Heart left ventricle (tissue), 16 donors: ENCODE data around the gene C2CD4B. TPM values are rescaled to one million over a fixed set of nuclear protein-coding genes. Genes with fewer than 3 reads are reported as not detected.

ENCODE experiments used
- ATAC-seq, 4 donors: fragments of 200-7000 bp; cut with Tn5 transposase; one replicate each; pipeline ENCODE4 v1.9.1; 2020 to 2022; ENCODE audit warnings: moderate library complexity in 4 of 4, mild to moderate bottlenecking in 3 of 4, moderate number of reproducible peaks in 1 of 4
- DNase-seq, 5 donors: peaks; one replicate each; pipeline ENCODE4 v3.0.0-alpha.2; 2020
- H3K27ac ChIP-seq, 12 donors: fragments of 200-600 bp; sonication (generic) in 4 of 12; one replicate each; pipeline versions ENCODE4 v1.5.0 to v1.8.0; 2016 to 2022; ENCODE audit warnings: mild to moderate bottlenecking in 2 of 12
- H3K27me3 ChIP-seq, 9 donors: fragments of 200-600 bp; sonication (generic) in 2 of 9; one replicate each; pipeline versions ENCODE4 v1.5.1 to v1.8.0; 2016 to 2022; ENCODE audit warnings: mild to moderate bottlenecking in 3 of 9
- H3K36me3 ChIP-seq, 9 donors: fragments of 200-600 bp; sonication (generic) in 2 of 9; one replicate each; pipeline versions ENCODE4 v1.5.0 to v1.8.0; 2018 to 2022; ENCODE audit warnings: mild to moderate bottlenecking in 2 of 9
- H3K4me1 ChIP-seq, 12 donors: fragments of 200-600 bp; sonication (generic) in 4 of 12; one replicate each; pipeline versions ENCODE4 v1.5.0 to v1.8.0; 2016 to 2022; ENCODE audit warnings: mild to moderate bottlenecking in 3 of 12
- H3K4me3 ChIP-seq, 12 donors: fragments of 200-600 bp; sonication (generic) in 4 of 12; one replicate each; pipeline versions ENCODE4 v1.5.0 to v1.8.0; 2017 to 2022; ENCODE audit warnings: mild to moderate bottlenecking in 9 of 12, moderate library complexity in 4 of 12
- H3K9me3 ChIP-seq, 12 donors: fragments of 200-600 bp; sonication (generic) in 4 of 12; one replicate each; pipeline versions ENCODE4 v1.5.0 to v1.8.0; 2016 to 2022; ENCODE audit warnings: mild to moderate bottlenecking in 1 of 12
- POLR2A ChIP-seq, 2 donors: fragments of 450-650 bp; IDR thresholded peaks; one replicate each; pipeline ENCODE4 v1.6.1; 2017; ENCODE audit warnings: antibody characterized with exemption in 2 of 2, mild to moderate bottlenecking in 2 of 2, moderate library complexity in 2 of 2
- WGBS, 4 donors: extraction: QIAGEN DNeasy Blood & Tissue Kit in 2 of 4; methylation state at CpG; one replicate each; pipeline versions ENCODE4 v1.1.5 to v1.1.7; 2013 to 2018; 5-methylcytosine and 5-hydroxymethylcytosine counted together
- intact Hi-C, 10 donors: fragments of 100-400 bp; cut with DNase I; formaldehyde crosslinking; loops; one replicate each; pipeline versions ENCODE4 v1.11.1 to v1.14.2; 2022
- polyA plus RNA-seq, 2 donors: library from polyadenylated mRNA; stranded (reverse); fragments of 200-250 nt; gene quantifications; one replicate each; pipeline ENCODE4 v1.2.3, GENCODE V29; 2013
- total RNA-seq, 9 donors: library from RNA; depleted of rRNA in 2 of 9; stranded (reverse); fragments of >200 nt in 2 of 9; fragmentation: NEBNext Ultra II Directional in 3 of 9; extraction: Animal tissue kit (Norgen Biotek cat#: 25700) in 3 of 9; gene quantifications; one replicate each; pipeline versions ENCODE4 v1.1.0 to v1.2.4, GENCODE V29; 2016 to 2023
- TF ChIP-seq, protein P1 (sequence below), 12 donors: fragments of 200-600 bp; sonication (generic) in 4 of 12; IDR thresholded peaks; one replicate each; pipeline versions ENCODE4 v1.5.0 to v1.8.0; 2018 to 2022; ENCODE audit warnings: antibody characterized with exemption in 12 of 12, mild to moderate bottlenecking in 5 of 12
- donor health status: ischemic (EF 13 %, LVEDD 7.1; RV severe dilation, severe dysfunction).
- donor health status: healthy with polysubstance abuse.
- donor health status: DM: no; HTN: yes; CAD: no.
- donor health status: DM: no; HTN: no; CAD: no.
- donor health status: ischemic (EF 25% LVEDD 6.9; RV normal size, moderate dysfunction).
- donor health status: ischemic (EF 25% LVEDD 5.7; RV mildly dilated, moderate dysfunction).
- donor health status: healthy.
- donor health status: DM: yes; HTN: yes; CAD: no.
- donor health status: ischemic (EF 35%, LVEDD 5.7; RV mildly dilated, moderate dysfunction).
- donor health status: nonischemic (EF 11% LVEDD 7.7; RV severe dilation, severe dysfunction).
- donor health status: DM: yes; HTN: yes; CAD: no.
- donor health status: PGD.
- donor health status: ischemic (EF 29% LVEDD 5.4; RV normal size, mild dysfunction).
- donor health status: nonischemic (EF 23%, LVEDD 6.1; RV moderate dilation, normal function).

Gene C2CD4B
- total and polyA plus RNA-seq, 11 donors = 0.65 to 8.4 (median 2.0) TPM

DNA sequence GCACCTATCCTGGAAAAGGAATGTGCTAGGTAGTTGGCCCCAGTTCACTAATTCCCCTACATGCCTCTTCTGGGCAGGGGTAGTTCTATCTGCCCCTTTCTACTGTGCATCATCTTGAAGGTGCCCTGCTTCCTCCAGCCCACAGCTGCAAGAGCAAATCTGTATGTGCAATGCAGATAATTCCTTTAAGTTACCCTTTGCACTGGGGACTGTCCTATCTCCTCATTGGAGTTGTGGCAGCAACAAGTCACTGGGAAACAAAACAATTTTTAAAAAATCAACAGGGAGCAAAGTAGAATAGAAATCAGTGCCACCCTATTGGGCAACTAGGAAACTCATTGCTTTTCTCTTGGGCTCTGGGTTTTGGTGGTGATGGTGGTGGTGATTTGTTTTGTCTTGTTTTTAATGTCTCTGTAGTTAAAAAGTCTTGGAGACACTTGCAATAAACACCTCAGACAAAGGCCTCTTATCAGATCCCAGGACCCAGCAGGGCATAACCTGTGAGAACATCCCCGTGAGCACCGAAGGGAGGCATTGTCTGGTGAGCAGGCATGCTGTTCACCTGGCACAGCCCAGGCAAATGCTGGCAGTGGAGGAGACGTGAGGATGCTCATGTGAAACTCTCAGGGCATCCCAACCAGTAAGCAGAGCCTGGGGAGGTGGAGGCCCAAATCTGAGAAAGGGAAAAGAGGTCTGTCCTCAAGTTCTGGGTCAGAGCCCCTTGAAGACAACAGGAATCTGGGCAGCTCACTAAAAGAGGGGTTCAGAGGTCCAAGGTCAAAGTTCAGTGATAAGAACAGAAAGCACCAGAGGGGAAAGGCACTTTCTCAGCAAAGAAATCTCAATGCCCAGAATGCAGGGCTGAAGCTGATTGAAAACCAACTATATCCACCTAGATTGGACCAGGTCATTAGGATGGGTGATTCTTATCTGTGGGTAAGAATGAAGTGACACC lies 27.9 kb downstream of the C2CD4B start:
- DNase-seq (no peak), ATAC-seq (no peak)
- H3K27ac ChIP-seq = no peak overlapping the region
- no peaks in the 10 kb centered on the region for H3K36me3 ChIP-seq
- no peak for TF ChIP-seq POLR2A (IDR thresholded peaks at IDR 0.05)
- TF ChIP-seq, protein P1, sequence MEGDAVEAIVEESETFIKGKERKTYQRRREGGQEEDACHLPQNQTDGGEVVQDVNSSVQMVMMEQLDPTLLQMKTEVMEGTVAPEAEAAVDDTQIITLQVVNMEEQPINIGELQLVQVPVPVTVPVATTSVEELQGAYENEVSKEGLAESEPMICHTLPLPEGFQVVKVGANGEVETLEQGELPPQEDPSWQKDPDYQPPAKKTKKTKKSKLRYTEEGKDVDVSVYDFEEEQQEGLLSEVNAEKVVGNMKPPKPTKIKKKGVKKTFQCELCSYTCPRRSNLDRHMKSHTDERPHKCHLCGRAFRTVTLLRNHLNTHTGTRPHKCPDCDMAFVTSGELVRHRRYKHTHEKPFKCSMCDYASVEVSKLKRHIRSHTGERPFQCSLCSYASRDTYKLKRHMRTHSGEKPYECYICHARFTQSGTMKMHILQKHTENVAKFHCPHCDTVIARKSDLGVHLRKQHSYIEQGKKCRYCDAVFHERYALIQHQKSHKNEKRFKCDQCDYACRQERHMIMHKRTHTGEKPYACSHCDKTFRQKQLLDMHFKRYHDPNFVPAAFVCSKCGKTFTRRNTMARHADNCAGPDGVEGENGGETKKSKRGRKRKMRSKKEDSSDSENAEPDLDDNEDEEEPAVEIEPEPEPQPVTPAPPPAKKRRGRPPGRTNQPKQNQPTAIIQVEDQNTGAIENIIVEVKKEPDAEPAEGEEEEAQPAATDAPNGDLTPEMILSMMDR (IDR thresholded peaks at IDR 0.05) = no peak
- WGBS, 4 donors = 70 to 86% (median 84%) methylated on average over 3 of the region's 3 CpGs
- peaks cover 0 to 6% (median 0%) of the 10 kb centered on the region in 12 donors for H3K4me1 ChIP-seq
- H3K4me3 ChIP-seq = no peak overlapping the region
- intact Hi-C loops = loop anchor here in 1 of 10 donors (10.0 kb wide), 1 partner anchor 98 kb away; no protein-coding TSS in a partner anchor
- H3K27me3 ChIP-seq = no peaks in the 10 kb centered on the region
- no peaks in the 10 kb centered on the region for H3K9me3 ChIP-seq

DNA sequence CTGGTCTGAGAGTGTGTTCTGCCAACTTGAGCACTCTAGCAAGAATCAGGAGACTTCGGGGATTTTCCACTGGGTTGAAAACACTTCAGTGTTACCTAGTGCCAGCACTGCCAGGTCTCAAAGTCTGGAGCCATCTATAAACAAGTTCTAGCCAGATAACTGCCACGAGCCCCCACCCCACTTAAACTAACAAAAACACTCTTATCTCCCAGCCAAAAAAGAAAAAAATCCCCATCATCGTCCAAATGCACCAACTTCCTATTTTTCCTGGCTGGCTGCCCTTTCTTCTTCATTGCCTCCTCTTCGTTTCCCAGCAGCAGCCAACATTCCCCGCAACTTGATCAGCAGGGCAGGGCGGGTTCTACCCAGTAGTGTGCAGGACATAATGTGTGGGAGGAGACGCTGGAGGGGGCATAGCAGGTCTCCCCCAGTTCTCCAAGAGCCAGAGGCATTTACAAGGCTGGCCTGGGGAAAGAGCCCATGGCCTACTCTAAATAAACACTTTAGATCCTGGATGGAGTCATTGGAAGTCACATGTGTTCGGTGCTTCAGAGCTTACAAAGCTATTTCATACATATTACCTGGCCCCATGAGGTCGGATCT lies 29.5 kb downstream of the C2CD4B start:
- H3K4me1 ChIP-seq = peaks cover 0 to 6% (median 0%) of the 10 kb centered on the region in 12 donors
- DNase-seq (peak in 1 of 5 donors; percentile 16), ATAC-seq (peak in 1 of 4 donors; percentile 51)
- no peaks in the 10 kb centered on the region for H3K27me3 ChIP-seq
- no peak overlapping the region for H3K27ac ChIP-seq
- H3K4me3 ChIP-seq = no peak overlapping the region
- intact Hi-C loops = loop anchor here in 1 of 10 donors (10.0 kb wide), 1 partner anchor 99 kb away; no protein-coding TSS in a partner anchor
- 58 to 62% (median 60%) methylated on average over 9 of the region's 9 CpGs for WGBS, 4 donors
- no peak for TF ChIP-seq POLR2A (IDR thresholded peaks at IDR 0.05)
- TF ChIP-seq, protein P1 (IDR thresholded peaks at IDR 0.05) = no peak
- H3K9me3 ChIP-seq = no peaks in the 10 kb centered on the region
- H3K36me3 ChIP-seq = no peaks in the 10 kb centered on the region

DNA sequence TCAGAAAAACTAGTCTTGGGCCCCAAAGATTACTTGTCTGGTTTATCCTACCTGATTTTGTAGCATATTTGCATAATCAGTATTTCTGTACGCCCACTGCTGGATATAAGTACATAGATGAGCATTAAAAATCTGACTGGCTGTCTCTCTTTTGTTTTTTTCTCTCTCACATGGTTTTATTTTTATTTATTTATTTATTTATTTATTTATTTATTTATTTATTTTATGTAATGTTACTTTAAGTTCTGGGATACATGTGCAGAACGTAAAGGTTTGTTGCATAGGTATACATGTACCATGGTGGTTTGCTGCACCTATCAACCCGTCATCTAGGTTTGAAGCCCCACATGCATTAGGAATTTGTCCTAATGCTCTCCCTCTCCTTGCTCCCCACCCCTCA lies 31.9 kb downstream of the C2CD4B start:
- Histone ChIP-seq H3K27ac (no peak overlapping the region), H3K27me3 (no peaks in the 10 kb centered on the region), H3K9me3 (peaks cover 0 to 6% (median 0%) of the 10 kb centered on the region in 12 donors), H3K4me3 (no peak overlapping the region), H3K36me3 (no peaks in the 10 kb centered on the region), H3K4me1 (peaks cover 0 to 6% (median 0%) of the 10 kb centered on the region in 12 donors)
- 93 to 96% (median 94%) methylated on average over 3 of the region's 3 CpGs for WGBS, 4 donors
- no peak for ATAC-seq
- no peak for TF ChIP-seq POLR2A (IDR thresholded peaks at IDR 0.05)
- TF ChIP-seq, protein P1 (IDR thresholded peaks at IDR 0.05) = no peak
- intact Hi-C loops = loop anchor here in 1 of 10 donors (10.0 kb wide), 1 partner anchor 102 kb away; no protein-coding TSS in a partner anchor
- no peak for DNase-seq

DNA sequence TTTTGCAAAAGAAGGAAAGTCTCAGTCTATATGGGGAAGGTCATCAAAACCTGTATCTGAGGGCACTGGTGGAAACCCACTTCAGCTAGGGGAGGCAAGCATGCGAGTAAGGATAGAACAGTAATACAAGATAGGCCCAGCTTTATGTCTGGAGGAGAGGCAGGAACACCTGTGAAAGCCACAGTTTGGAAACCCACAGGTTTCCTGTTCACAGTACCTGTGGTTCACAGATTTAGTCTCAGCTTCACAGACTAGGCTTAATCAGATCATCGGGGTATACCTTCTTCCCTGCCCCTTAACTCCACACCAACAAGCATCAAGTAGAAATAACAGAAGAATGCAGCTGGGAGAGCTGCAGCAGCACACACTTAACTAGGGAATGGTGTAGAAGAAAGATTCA lies 36.2 kb downstream of the C2CD4B start:
- peaks cover 0 to 6% (median 0%) of the 10 kb centered on the region in 12 donors for H3K9me3 ChIP-seq
- H3K4me3 ChIP-seq = no peak overlapping the region
- intact Hi-C loops = loop anchor here in 3 of 10 donors (5.0 to 10.0 kb wide), 2 partner anchors 33 to 126 kb away; no protein-coding TSS in a partner anchor
- no peak for TF ChIP-seq POLR2A (IDR thresholded peaks at IDR 0.05)
- TF ChIP-seq, protein P1 (IDR thresholded peaks at IDR 0.05) = no peak
- ATAC-seq (no peak), DNase-seq (no peak)
- H3K36me3 ChIP-seq = no peaks in the 10 kb centered on the region
- H3K27me3 ChIP-seq = no peaks in the 10 kb centered on the region
- H3K27ac ChIP-seq = no peak overlapping the region
- H3K4me1 ChIP-seq = peaks cover 0 to 23% (median 1%) of the 10 kb centered on the region in 12 donors
- 82 to 94% (median 88%) methylated on average over 2 of the region's 2 CpGs for WGBS, 4 donors
